Cerebellar nuclear complex (tissue), 1 donor: ENCODE measurements around the gene ZNF296.

ENCODE experiments used
- DNase-seq, 2 experiments: peaks; one replicate each; lab custom pipeline; 2025; lab: John Stamatoyannopoulos, UW

Gene ZNF296

GRCh38 chr19:45103508-45104319 lies 27.4 kb upstream of the ZNF296 start:
- no peak for DNase-seq

GRCh38 chr19:45103156-45103507 lies 26.9 kb upstream of the ZNF296 start:
- no peak for DNase-seq

DNA sequence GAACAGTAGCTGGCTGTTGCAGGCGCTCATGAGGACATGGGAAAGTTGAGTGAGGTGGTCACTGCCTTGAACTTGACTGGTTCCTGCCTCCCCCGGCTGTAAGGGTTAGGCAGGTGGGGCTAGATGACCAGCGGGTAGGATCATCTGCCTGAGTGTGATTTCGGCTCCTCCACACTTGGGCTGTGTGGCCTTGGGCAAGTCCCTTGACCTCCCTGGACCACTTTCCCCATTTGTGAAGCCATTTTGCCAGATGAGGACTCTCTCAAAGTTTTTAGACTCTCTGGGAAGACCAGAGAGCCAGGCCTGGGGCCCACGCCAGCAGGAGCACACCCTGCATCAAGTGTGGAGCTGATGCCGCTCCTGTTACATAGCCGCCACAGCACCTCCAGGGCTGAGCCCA lies 26.2 kb upstream of the ZNF296 start:
- DNase-seq = no peak

- DNase-seq = no peak
Measured at GRCh38 chr19:45101806-45102205, 25.5 kb upstream of the ZNF296 start.

- DNase-seq = no peak
Measured at GRCh38 chr19:45100846-45101252, 24.6 kb upstream of the ZNF296 start.

- no peak for DNase-seq
Measured at GRCh38 chr19:45100201-45100600, 23.9 kb upstream of the ZNF296 start.

DNA sequence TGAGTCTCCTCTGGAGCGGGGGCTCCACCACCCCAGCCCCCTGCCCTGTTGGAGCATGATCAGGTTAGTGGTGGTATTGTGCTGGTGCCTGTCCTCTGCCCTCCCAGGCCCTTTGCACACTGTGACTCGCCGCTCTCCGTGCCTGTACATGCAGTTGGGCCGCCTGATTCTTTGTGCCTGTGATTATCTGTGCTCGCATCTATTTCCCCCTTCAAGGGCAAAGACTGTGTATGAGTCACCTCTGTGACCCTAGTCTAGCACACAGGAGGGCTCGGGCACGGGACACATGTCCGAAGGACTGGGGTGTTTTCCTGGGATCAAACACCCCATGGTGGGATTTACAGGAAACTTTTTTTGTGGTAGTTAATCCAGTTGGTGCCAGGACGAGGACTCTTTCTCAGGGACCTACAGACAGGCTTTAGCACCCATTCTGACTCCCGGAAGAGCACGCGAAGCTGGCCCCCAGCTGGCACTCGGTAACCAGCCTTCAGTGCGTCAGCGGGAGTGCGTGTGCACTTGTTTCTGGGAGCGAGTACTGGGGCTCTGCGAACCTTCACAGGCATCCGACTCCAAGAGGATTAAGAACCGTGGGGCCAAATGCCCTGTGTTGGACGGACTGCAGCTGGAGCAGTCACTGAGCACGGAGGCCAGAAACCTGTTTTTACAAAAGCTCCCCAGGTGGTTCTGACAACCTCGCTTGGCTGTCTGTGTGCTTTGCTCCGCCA lies 23.4 kb upstream of the ZNF296 start:
- no peak for DNase-seq

DNA sequence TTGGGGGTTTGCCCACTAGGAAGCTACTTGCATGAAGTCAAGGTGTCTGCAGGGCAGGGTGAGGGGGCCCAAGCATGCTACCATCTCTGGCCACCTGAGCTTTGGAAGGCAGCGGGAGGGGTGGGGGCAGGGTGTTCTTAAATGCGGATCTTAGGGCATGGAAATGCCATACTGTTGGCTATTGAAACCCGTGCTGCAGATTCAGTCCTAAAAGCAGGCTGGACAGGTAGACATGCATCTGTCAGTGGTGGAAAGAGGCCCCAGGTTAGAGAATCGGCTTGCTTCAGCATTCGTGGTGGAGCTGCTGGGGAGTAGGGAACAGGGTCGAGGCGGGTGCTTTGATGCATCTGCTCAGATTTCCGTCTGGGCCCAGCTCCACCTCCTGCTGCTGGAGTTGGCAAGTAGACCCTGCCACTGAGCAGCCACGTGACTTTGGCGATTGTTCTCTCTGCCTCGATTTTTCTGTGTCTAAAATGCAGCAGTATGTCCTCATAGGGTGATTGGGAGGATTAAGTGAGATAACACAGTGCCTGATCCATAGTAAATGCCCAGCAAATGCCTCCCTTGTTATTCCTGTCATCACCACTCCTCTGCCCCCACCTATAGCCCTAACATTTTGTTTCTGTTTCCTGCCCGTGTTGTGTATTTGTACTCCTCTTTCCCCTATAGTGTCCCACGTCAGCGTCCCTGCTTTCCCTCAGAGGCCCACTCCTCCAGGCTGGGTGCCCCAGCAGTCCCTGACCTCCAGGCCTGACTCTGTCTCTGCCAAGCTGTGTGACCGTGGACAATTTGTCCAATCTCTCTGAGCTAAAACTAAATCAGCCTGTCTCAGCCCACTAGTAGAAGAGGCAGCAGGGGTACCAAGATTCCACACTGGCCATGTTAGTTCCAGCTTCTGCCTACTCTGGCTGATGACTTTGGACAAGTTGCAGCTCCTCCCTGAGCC lies 22.5 kb upstream of the ZNF296 start:
- DNase-seq = peak in 1 of 2 experiments; percentile 48

DNA sequence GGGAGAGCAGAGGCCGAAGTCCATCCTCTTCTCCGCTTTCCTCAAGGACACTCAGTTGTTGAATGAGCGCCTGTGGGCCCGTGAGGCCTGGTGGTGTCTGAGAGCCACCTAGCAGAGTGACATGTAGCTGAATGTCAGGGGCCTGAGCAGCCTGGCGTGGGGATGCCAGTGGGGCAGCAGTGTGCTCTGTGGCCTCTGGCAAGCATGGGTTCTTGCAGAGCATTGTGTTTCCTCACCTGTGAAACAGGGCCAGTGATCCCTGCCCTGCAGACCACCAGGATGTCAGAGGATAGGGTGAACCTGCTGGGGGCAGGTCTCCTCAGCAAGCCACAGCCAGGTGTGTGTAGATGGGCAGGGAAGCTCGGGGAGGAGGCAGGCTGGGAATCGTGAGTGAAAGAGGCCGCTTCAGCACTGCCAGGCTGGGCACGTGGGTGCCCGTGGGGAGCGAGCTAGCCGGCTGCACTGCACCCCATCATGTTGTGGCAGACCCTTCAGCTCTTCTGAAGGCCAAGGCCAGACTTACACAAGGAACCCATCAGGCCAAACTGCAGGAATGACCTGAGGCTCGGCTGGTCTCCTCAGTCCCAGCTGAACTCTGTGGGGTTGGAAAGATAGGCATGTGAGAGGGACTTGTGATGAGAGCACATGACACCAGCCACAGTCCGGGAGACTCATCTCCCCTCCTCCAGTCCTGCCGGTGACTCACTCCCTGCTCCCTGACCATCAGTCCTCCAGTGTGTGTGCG lies 21.7 kb upstream of the ZNF296 start:
- no peak for DNase-seq

- no peak for DNase-seq
Measured at GRCh38 chr19:45097450-45097775, 21.1 kb upstream of the ZNF296 start.

- DNase-seq = no peak
Measured at GRCh38 chr19:45096700-45097099, 20.4 kb upstream of the ZNF296 start.

GRCh38 chr19:45095496-45096413 lies 19.5 kb upstream of the ZNF296 start:
- DNase-seq = no peak

GRCh38 chr19:45094707-45095106 lies 18.4 kb upstream of the ZNF296 start:
- DNase-seq = no peak

DNA sequence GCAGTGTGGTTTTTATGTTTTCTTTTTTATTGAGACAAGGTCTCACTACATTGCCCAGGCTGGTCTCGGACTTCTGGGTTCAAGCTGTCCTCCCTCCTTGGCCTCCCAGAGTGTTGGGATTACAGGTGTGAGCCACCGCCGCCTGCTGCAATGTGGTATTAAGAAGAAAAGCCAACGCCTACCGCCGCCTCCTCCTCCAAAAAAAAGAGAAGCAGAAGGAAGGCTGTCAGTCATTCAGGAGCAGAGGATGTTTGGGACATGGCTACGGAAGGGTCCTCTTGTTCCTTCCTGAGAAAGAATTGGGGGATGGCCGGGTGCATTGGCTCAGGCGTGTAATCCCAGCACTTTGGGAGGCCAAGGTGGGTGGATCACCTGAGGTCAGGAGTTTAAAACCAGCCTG lies 17.9 kb upstream of the ZNF296 start:
- no peak for DNase-seq

GRCh38 chr19:45092747-45093678 lies 16.7 kb upstream of the ZNF296 start, which contains the start of gene PPP1R37:
Gene PPP1R37 (plus strand): TSS chr19:45093179. CDS start chr19:45093326, 147 bp downstream.
- DNase-seq = peak in 1 of 2 experiments; percentile 78

DNA sequence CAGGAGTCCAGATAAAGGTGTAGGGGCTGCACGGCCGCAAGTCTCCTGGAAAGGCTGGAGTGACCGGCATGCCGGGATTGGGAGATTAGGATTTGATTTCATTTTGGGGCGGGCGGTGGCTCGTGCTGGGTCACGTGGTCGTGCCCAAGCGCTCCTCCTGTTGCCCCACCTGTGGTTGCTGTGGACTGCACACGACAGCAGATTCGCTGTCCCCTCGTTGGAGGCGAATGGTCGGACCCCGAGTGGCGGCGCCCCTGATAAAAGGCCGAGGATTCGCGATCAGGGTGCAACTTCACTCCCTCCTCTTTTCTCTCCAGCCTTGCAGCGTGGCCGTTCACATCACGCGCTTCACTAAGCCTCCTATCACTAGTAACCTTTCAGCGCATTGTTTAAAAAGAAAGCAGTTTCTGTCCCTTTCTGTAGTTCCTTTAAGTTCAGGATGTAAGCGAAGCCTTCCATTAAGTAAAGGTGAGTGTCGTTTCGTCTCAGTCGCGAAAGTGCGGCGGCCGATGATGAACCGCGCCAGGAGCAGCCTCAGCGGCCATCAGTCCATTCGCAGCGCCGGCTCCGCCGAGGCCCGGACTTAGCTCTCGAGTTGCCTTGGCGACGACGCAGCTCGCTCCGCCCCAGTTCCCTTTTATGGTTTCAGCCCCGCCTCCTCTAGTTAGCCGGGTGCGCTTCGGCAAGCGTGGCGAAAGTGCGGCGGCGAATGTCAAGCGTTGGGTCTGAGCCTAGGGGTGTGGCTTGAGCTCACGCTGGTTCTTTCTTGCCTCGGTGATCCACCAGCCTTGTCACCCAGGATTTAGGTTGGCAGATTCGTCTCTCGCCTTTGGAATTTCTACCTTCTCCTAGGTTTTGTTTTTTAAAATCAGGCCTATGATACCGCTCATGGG lies 15.0 kb upstream of the ZNF296 start:
- DNase-seq = peak; percentile 88 to 95

- no peak for DNase-seq
Measured at GRCh38 chr19:45090606-45091005, 14.3 kb upstream of the ZNF296 start.

DNA sequence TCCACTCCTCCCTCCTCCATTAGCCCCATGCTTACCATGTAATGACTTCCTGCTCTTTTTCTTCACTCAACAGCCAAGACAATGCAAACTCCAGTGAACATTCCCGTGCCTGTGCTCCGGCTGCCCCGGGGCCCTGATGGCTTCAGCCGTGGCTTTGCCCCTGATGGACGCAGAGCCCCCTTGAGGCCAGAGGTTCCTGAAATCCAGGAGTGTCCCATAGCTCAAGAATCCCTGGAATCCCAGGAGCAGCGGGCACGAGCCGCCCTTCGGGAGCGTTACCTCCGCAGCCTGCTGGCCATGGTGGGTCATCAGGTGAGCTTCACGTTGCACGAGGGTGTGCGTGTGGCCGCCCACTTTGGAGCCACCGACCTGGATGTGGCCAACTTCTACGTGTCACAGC lies 13.8 kb upstream of the ZNF296 start:
- no peak for DNase-seq
